ENCODE measurements around the gene MAP3K6. TPM values are rescaled to one million over a fixed set of nuclear protein-coding genes. Genes with fewer than 3 reads are reported as not detected.

The MAP3K6 gene
- total and polyA plus RNA-seq, 4 experiments from 2014 or later: 4.5 to 11.7 (median 8.5) TPM

- H3K4me3 Mint-ChIP-seq: peak overlapping the region; percentile 86 to 94 (median 88)
Observed at GRCh38 chr1:27364696-27365371, 1.9 kb downstream of the MAP3K6 start.

GRCh38 chr1:27363766-27364695, 2.7 kb downstream of the MAP3K6 start:
- intact Hi-C loops (cut with micrococcal nuclease): loop anchor here (2.0 kb wide), 1 partner anchor 25 kb away; no protein-coding TSS in a partner anchor
- ChIA-PET POLR2A (ENCODE audit: partially characterized antibody) (interaction anchor here (2.7 to 15.5 kb wide), 2 partner anchors 10 to 21 kb away, joined by 11 to 202 read pairs; partner anchors contain the start of gene SYTL1), CTCF (ENCODE audit: partially characterized antibody) (interaction anchor here (0.6 to 8.4 kb wide), 4 partner anchors 24 to 498 kb away, joined by 3 to 54 read pairs (median 15); no protein-coding TSS in a partner anchor)
- Histone ChIP-seq H3K9me3 (ENCODE audit: control insufficient read depth in 1 of 2, low read length in 2 of 2) (no peaks in the 10 kb centered on the region), H3K27ac (ENCODE audit: low read depth, low read length) (no peak overlapping the region), H3K4me3 (ENCODE audit: low read length in 2 of 2) (no peak overlapping the region), H3K36me3 (ENCODE audit: insufficient read depth, low read length) (no peaks in the 10 kb centered on the region), H3K4me1 (ENCODE audit: insufficient read depth, low read length) (peaks cover 29% of the 10 kb centered on the region), H3K27me3 (ENCODE audit: insufficient read depth, low read length) (no peaks in the 10 kb centered on the region)
- peaks cover 0 to 2% (median 0%) of the 10 kb centered on the region in 8 donors for H3K9me3 Mint-ChIP-seq
- H3K27me3 Mint-ChIP-seq: no peaks in the 10 kb centered on the region
- peaks cover 0 to 3% of the 10 kb centered on the region in 2 donors for H3K36me3 Mint-ChIP-seq
- H3K4me1 Mint-ChIP-seq: peaks cover 23 to 64% (median 32%) of the 10 kb centered on the region in 4 donors
- H3K4me3 Mint-ChIP-seq: peak overlapping the region in 4 of 8 donors; percentile 20 to 57 (median 28)
- H3K27ac Mint-ChIP-seq: peak overlapping the region in 1 of 7 donors; percentile 82
- DNase-seq: no peak

More at GRCh38 chr1:27364696-27365371, 1.9 kb downstream of the MAP3K6 start:
- Histone ChIP-seq H3K4me3 (ENCODE audit: low read length in 2 of 2) (peak overlapping the region in 1 of 2 donors; percentile 54), H3K27ac (ENCODE audit: low read depth, low read length) (no peak overlapping the region), H3K27me3 (ENCODE audit: insufficient read depth, low read length) (no peaks in the 10 kb centered on the region), H3K4me1 (ENCODE audit: insufficient read depth, low read length) (peaks cover 21% of the 10 kb centered on the region), H3K9me3 (ENCODE audit: control insufficient read depth in 1 of 2, low read length in 2 of 2) (no peaks in the 10 kb centered on the region), H3K36me3 (ENCODE audit: insufficient read depth, low read length) (no peaks in the 10 kb centered on the region)
- POLR2A ChIA-PET (ENCODE audit: partially characterized antibody): interaction anchor here (0.7 to 3.0 kb wide), 10 partner anchors 7 to 298 kb away, joined by 3 to 25 read pairs (median 8); partner anchors contain the start of gene SYTL1
- CTCF ChIA-PET (ENCODE audit: partially characterized antibody): interaction anchor here (1.0 to 8.4 kb wide), 12 partner anchors 9 to 67 kb away, joined by 3 to 54 read pairs (median 5); no protein-coding TSS in a partner anchor
- H3K9me3 Mint-ChIP-seq: no peaks in the 10 kb centered on the region
- peaks cover 16 to 59% (median 27%) of the 10 kb centered on the region in 4 donors for H3K4me1 Mint-ChIP-seq
- no peaks in the 10 kb centered on the region for H3K27me3 Mint-ChIP-seq
- DNase-seq: no peak
- H3K27ac Mint-ChIP-seq: peak overlapping the region in 5 of 7 donors; percentile 49 to 88 (median 82)
- intact Hi-C loops (cut with micrococcal nuclease): loop anchor here (1.0 to 2.0 kb wide), 2 partner anchors 8 to 24 kb away; no protein-coding TSS in a partner anchor
- peaks cover 0 to 2% of the 10 kb centered on the region in 2 donors for H3K36me3 Mint-ChIP-seq

- H3K27ac ChIP-seq (ENCODE audit: low read depth, low read length): no peak overlapping the region
- H3K27me3 Mint-ChIP-seq: no peaks in the 10 kb centered on the region
- peak overlapping the region in 5 of 8 donors; percentile 22 to 96 (median 57) for H3K4me3 Mint-ChIP-seq
- POLR2A ChIA-PET (ENCODE audit: partially characterized antibody): interaction anchor here (15.5 kb wide), 1 partner anchor 18 kb away, joined by 202 read pairs; the partner anchor contains the start of gene SYTL1
- H3K9me3 Mint-ChIP-seq: peaks cover 0 to 2% (median 0%) of the 10 kb centered on the region in 8 donors
- no peaks in the 10 kb centered on the region for H3K9me3 ChIP-seq (ENCODE audit: control insufficient read depth in 1 of 2, low read length in 2 of 2)
- H3K27ac Mint-ChIP-seq: no peak overlapping the region
- peaks cover 0 to 3% of the 10 kb centered on the region in 2 donors for H3K36me3 Mint-ChIP-seq
- H3K4me1 Mint-ChIP-seq: peaks cover 25 to 70% (median 43%) of the 10 kb centered on the region in 4 donors
- H3K27me3 ChIP-seq (ENCODE audit: insufficient read depth, low read length): no peaks in the 10 kb centered on the region
- peaks cover 40% of the 10 kb centered on the region for H3K4me1 ChIP-seq (ENCODE audit: insufficient read depth, low read length)
- no peak overlapping the region for H3K4me3 ChIP-seq (ENCODE audit: low read length in 2 of 2)
- CTCF ChIA-PET (ENCODE audit: partially characterized antibody): interaction anchor here (1.2 to 8.4 kb wide), 4 partner anchors 20 to 33 kb away, joined by 3 to 54 read pairs (median 6); partner anchors contain the start of genes GPR3 and SYTL1
- H3K36me3 ChIP-seq (ENCODE audit: insufficient read depth, low read length): no peaks in the 10 kb centered on the region
- intact Hi-C loops (cut with micrococcal nuclease): no loop called here
- DNase-seq: no peak
Observed at GRCh38 chr1:27361553-27361952, 5.2 kb downstream of the MAP3K6 start.

GRCh38 chr1:27361044-27361402, 5.7 kb downstream of the MAP3K6 start:
- intact Hi-C loops (cut with micrococcal nuclease): no loop called here
- ChIA-PET CTCF (ENCODE audit: partially characterized antibody) (no interaction called here), POLR2A (ENCODE audit: partially characterized antibody) (interaction anchor here (1.0 to 15.5 kb wide), 2 partner anchors 18 to 43 kb away, joined by 3 to 202 read pairs; partner anchors contain the start of gene SYTL1)
- no peaks in the 10 kb centered on the region for H3K9me3 ChIP-seq (ENCODE audit: control insufficient read depth in 1 of 2, low read length in 2 of 2)
- H3K36me3 Mint-ChIP-seq: peaks cover 0 to 3% of the 10 kb centered on the region in 2 donors
- H3K4me3 ChIP-seq (ENCODE audit: low read length in 2 of 2): peak overlapping the region in 1 of 2 donors; percentile 20
- peak overlapping the region in 3 of 7 donors; percentile 41 to 88 (median 64) for H3K27ac Mint-ChIP-seq
- no peaks in the 10 kb centered on the region for H3K36me3 ChIP-seq (ENCODE audit: insufficient read depth, low read length)
- peaks cover 25 to 75% (median 47%) of the 10 kb centered on the region in 4 donors for H3K4me1 Mint-ChIP-seq
- peaks cover 45% of the 10 kb centered on the region for H3K4me1 ChIP-seq (ENCODE audit: insufficient read depth, low read length)
- H3K27me3 ChIP-seq (ENCODE audit: insufficient read depth, low read length): no peaks in the 10 kb centered on the region
- peaks cover 0 to 2% (median 0%) of the 10 kb centered on the region in 8 donors for H3K9me3 Mint-ChIP-seq
- peak overlapping the region in 7 of 8 donors; percentile 42 to 96 (median 77) for H3K4me3 Mint-ChIP-seq
- no peaks in the 10 kb centered on the region for H3K27me3 Mint-ChIP-seq
- no peak overlapping the region for H3K27ac ChIP-seq (ENCODE audit: low read depth, low read length)
- no peak for DNase-seq

GRCh38 chr1:27360159-27361043, 6.4 kb downstream of the MAP3K6 start:
- no peaks in the 10 kb centered on the region for H3K27me3 ChIP-seq (ENCODE audit: insufficient read depth, low read length)
- H3K27ac ChIP-seq (ENCODE audit: low read depth, low read length): peak overlapping the region; percentile 14
- H3K4me1 Mint-ChIP-seq: peaks cover 27 to 75% (median 50%) of the 10 kb centered on the region in 4 donors
- peak overlapping the region; percentile 23 to 93 (median 62) for H3K27ac Mint-ChIP-seq
- ChIA-PET CTCF (ENCODE audit: partially characterized antibody) (interaction anchor here (7.1 to 9.0 kb wide), 2 partner anchors 18 to 27 kb away, joined by 63 to 105 read pairs; partner anchors contain the start of gene SYTL1), POLR2A (ENCODE audit: partially characterized antibody) (interaction anchor here (0.6 to 15.5 kb wide), 5 partner anchors 17 to 43 kb away, joined by 3 to 202 read pairs (median 3); partner anchors contain the start of gene SYTL1)
- H3K4me3 ChIP-seq (ENCODE audit: low read length in 2 of 2): peak overlapping the region in 1 of 2 donors; percentile 20
- H3K4me3 Mint-ChIP-seq: peak overlapping the region; percentile 69 to 96 (median 83)
- H3K9me3 ChIP-seq (ENCODE audit: control insufficient read depth in 1 of 2, low read length in 2 of 2): no peaks in the 10 kb centered on the region
- peaks cover 0 to 2% (median 0%) of the 10 kb centered on the region in 8 donors for H3K9me3 Mint-ChIP-seq
- H3K36me3 ChIP-seq (ENCODE audit: insufficient read depth, low read length): no peaks in the 10 kb centered on the region
- H3K4me1 ChIP-seq (ENCODE audit: insufficient read depth, low read length): peaks cover 50% of the 10 kb centered on the region
- H3K27me3 Mint-ChIP-seq: no peaks in the 10 kb centered on the region
- peak; percentile 36 to 66 (median 42) for DNase-seq
- intact Hi-C loops (cut with micrococcal nuclease): no loop called here
- peaks cover 0 to 3% of the 10 kb centered on the region in 2 donors for H3K36me3 Mint-ChIP-seq

GRCh38 chr1:27359822-27360158, 7.0 kb downstream of the MAP3K6 start:
- Mint-ChIP-seq H3K27me3 (no peaks in the 10 kb centered on the region), H3K27ac (peak overlapping the region; percentile 23 to 93 (median 62))
- POLR2A ChIA-PET (ENCODE audit: partially characterized antibody): interaction anchor here (0.6 to 15.5 kb wide), 4 partner anchors 16 to 37 kb away, joined by 3 to 202 read pairs (median 3); partner anchors contain the start of gene SYTL1

More at GRCh38 chr1:27359822-27360158, 7.0 kb downstream of the MAP3K6 start:
- Mint-ChIP-seq H3K4me1 (peaks cover 22 to 73% (median 46%) of the 10 kb centered on the region in 4 donors), H3K36me3 (peaks cover 0 to 3% of the 10 kb centered on the region in 2 donors), H3K9me3 (peaks cover 0 to 2% (median 0%) of the 10 kb centered on the region in 8 donors), H3K4me3 (peak overlapping the region; percentile 69 to 96 (median 83))
- Histone ChIP-seq H3K27me3 (ENCODE audit: insufficient read depth, low read length) (no peaks in the 10 kb centered on the region), H3K4me3 (ENCODE audit: low read length in 2 of 2) (peak overlapping the region in 1 of 2 donors; percentile 20), H3K4me1 (ENCODE audit: insufficient read depth, low read length) (peaks cover 49% of the 10 kb centered on the region), H3K36me3 (ENCODE audit: insufficient read depth, low read length) (no peaks in the 10 kb centered on the region), H3K9me3 (ENCODE audit: control insufficient read depth in 1 of 2, low read length in 2 of 2) (no peaks in the 10 kb centered on the region), H3K27ac (ENCODE audit: low read depth, low read length) (no peak overlapping the region)
- no peak for DNase-seq
- CTCF ChIA-PET (ENCODE audit: partially characterized antibody): interaction anchor here (7.1 to 9.0 kb wide), 2 partner anchors 17 to 27 kb away, joined by 63 to 105 read pairs; partner anchors contain the start of gene SYTL1
- intact Hi-C loops (cut with micrococcal nuclease): no loop called here
